ENCODE results near the gene ISM2.
A peak's percentile ranks its signal among the peaks of the same experiment; 100 is the strongest.
"Not testable (repeated sequence)": the region's sequence is repeated elsewhere in the genome, so short reads cannot be mapped to it uniquely, and the experiment has no call there.

Gene ISM2

DNA sequence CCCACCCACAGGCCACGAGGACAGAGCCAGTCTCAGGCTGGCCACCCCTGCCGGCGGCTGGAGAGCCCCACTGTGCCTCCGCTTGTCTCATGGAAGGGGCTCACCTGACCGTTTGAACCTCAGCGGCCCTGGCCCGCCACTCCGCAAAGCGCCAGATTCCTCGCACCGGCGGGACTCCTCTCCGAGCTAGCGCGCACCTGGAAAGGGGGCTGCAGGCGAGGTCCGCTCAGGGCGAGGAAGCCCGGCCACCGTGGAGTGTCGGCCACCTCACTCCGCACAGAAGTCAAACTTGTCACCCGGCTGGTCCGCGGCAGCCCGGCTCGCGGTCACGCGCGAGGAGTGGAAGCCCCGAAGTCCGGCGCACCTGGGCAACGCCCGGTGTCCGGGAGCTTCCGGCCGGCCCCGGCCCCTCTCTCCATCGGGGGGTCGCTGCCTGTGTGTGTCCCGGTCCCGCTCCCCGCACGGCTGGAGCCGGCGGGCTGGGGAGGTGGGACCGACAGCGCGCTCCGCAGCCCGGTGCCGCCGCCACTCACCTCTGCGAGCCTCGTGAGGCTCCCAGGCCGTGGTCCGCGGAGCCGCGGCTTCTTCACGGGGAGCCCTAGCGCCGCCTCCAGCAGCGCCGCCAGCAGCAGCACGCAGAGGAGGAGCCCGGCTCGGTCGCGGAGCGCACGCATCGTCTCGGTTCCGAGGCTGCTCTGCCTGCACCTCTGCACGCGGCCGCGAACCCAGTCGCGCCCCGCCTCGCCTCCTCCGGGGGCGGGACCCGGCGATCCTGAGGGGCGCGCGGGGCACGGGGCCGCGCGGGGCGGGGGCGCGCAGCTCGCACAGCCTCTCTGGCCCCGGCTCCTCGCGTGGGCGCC is at the start of gene ISM2:
Gene ISM2, minus strand, starts transcription at position 697 of the 860 bp plus-strand sequence. Its CDS starts 23 bp downstream, at position 674.
- peak; percentile 32 for DNase-seq (ENCODE audit: low read depth)

DNA sequence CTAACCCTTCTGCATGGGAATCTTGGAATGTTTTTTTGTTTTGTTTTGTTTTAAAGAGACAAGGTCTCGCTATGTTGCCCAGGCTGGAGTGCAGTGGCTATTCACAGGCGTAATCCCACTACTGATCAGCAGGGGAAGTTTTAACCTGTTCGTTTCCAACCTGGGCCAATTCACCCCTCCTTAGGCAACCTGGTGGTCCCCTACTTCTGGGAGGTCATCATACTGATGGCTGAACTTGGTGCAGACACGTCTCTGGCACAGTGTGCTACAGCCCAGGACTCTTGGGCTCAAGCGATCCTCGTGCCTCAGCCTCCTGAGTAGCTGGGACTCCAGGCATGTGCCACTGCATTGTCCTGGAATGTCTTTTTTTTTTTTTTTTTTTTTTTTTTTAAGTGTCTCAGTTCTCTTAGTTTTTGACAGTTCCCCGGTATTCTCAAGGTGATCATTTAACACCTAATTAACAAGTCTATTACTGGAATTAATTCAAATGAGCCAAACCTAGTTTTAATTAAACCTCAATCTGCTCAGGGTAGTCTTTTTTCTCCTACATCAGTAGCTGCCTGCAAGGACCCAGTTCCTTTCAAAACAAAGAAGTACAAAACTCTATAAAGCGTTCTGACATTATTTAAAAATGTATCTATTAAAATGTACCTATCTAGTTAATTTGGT is 49.0 kb upstream of the ISM2 start:
- no peak for DNase-seq (ENCODE audit: low read depth)

DNA sequence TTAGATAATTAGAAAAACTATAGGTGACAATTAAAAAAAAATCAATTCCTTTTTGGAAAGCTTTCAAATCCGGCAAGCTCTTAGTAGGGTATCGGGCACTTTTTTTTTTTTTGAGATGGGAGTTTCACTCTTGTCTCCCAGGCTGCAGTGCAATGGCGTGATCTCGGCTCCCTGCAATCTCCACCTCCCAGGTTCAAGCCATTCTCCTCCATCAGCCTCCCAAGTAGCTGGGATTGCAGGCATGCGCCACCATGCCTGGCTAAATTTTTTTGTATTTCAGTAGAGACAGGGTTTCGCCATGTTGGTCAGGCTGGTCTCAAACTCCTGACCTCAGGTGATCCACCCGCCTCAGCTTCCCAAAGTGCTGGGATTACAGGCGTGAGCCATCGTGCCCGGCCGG is 46.6 kb upstream of the ISM2 start:
- not testable (repeated sequence) for DNase-seq (ENCODE audit: low read depth)

DNA sequence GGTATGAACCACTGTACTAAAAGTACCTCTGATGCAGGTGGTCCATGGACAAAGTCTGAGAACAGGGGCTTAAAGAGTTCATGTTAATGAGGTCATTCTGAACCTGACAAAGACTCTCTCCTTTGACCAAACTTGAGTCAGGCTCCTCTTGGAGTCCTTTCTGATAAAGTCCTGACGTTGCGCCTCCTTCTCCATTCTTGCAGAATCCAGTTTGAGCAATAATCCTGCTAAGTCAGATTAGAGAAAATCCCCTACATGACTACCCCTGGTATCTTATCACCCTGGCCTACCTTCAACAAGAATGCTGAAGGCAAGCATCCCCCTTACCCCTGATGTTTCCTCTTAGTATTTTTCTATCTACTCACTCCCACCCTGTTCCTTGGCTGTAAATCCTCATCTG is 46.0 kb upstream of the ISM2 start:
- DNase-seq (ENCODE audit: low read depth): peak; percentile 80

DNA sequence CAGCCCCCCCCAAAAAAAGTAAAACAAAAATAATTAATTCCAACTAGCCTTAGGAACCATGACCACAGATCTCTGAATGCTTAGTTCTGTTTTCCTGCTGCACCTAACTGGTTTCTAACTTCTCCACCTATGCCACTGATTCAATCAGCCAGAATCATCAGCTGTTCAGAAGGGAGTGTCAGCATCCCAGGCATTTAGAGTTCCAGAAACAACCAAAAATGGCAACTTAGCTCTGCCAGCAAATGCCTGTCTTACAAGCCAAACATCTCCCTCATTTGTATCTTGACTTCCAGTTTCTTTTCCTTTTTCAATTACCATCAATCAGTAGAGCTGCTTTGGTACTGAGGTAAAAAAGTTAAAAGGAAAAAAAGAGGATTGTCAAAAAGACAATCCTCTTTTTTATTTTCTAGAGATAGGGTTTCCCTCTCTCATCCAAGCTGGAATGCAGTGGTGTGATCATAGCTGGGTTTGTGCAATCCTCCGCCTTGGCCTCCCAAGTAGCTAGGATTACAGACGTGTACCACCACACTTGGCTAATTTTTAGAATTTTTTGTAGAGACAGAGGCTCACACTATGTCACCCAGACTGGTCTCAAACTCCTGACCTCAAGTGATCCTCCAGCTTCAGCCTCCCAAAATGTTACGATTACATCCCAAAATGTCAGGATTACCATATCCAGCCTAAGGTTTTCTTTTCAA is 45.2 kb upstream of the ISM2 start:
- DNase-seq (ENCODE audit: low read depth): peak; percentile 83

DNA sequence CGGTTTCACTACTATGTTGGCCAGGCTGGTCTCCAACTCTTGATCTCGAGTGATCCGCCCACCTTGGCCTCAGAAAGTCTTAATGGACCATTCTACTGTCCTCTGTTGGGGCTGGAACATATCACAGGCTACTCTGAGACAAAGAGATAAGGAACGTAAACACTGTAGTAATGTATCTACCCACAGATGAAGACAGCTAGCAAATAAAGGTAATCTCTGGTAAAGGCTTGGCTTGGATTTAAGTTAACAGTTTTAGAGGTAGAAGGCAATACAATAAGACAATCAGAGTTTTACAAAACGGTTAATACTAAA is 44.6 kb upstream of the ISM2 start:
- peak; percentile 53 for DNase-seq (ENCODE audit: low read depth)

DNA sequence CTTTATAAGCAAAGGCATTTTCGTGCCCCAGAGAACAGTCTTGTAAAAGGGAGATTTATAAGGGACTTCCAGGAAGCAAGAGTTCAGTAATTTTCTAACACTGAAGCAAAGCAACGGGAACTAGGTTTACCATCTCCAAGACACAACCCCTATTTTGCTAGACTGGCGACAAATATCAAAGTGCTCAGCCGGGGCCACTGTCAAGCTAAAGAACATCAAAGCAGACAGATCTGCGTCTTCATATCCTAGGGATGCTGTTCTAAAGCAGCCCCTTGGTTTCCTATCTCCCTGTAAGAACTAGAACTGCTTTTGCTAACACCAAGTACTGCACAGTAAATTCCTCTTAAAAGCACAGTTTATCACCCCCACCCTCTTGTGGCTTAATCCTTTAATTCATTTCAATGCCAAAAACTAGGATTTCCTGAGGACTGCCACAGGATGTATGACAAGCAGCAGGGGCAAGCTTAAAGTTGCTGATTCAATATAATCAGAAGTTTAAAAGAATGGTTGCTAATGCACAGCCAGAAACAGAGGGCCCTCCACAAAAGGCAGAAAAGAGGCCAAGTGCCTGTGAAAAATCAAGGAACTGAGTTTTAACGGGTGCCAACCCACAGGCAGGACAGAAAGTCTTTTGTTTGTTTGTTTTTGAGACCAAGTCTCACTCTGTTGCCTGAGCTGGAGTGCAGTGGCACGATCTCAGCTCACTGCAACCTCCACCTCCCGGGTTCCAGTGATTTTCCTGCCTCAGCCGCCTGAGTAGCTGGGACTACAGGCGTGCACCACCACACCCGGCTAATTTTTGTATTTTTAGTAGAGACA is 44.0 kb upstream of the ISM2 start:
- DNase-seq (ENCODE audit: low read depth): peak; percentile 47

DNA sequence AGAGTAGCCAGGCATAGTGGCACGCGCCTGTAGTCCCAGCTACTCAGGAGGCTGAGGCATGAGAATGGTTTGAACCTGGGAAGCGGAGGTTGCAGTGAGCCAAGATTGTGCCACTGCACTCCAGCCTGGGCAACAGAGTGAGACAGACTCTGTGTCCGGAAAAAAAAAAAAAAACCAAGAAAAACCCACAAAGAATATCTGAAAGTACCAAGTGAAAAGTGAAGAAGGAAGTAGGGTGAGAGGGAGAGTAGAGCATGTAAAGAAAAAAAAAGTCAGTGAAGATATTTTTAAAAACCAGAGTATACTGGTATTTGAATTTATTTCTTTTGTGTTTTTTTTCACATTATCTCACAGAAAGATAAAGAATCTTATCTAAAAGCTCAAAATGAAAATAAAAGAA is 43.3 kb upstream of the ISM2 start:
- DNase-seq (ENCODE audit: low read depth): no peak

DNA sequence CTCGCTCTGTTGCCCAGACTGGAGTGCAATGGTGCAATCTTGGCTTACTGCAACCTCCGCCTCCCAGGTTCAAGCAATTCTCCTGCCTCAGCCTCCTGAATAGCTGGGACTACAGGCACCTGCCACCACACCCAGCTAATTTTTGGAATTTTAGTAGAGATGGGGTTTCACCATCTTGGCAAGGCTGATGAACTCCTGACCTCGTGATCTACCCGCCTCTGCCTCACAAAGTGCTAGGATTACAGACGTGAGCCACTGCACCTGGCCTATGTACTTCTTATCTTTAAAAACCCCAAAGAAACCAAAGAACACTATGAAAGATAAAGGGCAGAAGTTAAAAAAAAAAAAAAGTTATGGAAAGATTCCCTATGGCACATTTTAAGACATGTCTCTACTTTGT is 38.3 kb upstream of the ISM2 start:
- DNase-seq (ENCODE audit: low read depth): not testable (repeated sequence)

DNA sequence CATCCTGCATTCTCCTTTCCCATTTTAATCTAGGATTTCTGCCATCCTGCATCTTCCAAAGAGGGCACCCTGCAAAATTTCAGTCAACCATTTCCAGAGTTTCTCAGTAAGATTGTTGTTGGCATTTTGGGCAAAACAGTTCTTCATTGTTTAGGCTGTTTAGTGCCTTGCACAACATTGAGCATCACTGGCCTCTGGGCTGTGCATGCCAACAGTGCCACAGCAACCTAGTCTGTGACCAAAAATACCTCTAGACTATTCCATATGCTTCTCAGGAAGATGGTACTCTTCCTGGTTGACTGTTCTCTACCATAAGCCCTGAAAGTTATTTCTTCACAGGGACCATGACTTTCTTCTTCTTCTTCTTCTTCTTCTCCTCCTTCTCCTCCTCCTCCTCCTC is 32.5 kb upstream of the ISM2 start:
- no peak for DNase-seq (ENCODE audit: low read depth)

DNA sequence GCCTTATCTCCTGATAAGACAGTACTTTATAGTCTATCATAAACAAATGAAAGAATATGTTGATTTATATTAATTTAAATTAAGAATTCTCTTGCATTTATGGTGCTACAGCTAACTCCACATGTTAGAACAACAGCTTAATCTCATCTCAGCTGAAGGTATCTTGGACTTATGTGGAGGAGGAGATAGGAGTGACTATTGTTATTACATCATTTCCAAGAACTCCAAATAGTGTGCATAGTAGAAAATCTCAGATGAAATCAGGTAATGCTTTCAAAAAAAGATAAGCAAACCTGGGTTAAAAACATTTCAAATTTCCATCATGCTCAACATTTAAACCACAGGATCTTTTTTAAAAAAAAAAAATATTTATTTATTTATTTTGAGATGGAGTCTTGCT is 31.3 kb upstream of the ISM2 start:
- DNase-seq (ENCODE audit: low read depth): peak; percentile 64

DNA sequence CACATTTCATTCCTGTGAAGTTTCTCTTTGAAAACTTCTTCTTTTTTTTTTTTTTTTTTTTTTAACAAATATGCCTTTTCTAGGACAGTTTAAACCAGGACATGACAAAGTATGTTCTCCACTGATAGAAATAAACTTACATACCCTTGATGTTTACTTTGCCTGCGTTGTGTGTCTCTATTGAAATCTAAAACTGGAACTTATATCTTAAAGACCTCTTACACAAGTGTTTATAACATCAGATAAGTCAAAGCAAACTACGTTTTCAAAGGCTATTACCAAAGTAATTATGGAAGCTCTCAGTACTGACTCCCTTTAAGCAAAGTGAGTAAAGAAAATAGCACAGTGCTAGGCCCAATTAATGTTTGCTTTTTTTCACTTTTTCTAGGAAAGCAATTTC is 30.6 kb upstream of the ISM2 start:
- peak; percentile 56 for DNase-seq (ENCODE audit: low read depth)

DNA sequence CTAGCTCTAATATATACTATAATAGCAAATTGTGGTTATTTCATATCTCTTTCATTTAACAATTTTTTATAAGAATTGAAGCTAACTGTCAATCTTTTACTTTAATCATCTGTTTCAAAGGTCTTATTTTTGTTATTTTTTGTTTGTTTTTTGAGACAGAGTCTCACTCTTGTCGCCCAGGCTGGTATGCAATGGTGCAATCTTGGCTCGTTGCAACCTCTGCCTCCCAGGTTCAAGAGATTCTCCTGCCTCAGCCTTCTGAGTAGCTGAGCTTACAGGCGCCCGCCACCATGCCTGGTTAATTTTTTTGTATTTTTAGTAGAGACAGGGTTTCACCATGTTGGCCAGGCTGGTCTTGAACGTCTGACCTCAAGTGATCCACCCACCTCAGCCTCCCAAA is 30.1 kb upstream of the ISM2 start:
- not testable (repeated sequence) for DNase-seq (ENCODE audit: low read depth)

DNA sequence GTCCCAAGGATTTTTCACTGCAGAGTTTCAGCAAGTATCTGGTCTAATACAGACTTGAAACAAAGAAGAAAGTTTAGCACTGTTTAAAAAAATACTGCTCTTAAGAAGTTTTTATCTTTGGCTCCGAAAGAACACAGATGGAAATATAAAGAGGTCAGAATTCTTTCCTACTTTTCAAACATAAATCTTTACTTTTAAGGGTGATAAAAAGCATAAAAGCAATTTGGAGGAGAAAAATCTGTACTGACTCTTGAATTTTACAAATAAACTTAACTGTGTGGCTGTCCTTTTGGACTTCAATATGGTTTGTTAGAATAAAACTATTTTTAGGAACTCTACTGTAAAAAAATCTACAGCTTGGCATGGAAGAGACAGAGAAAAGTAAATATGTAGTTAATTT is 27.6 kb upstream of the ISM2 start:
- no peak for DNase-seq (ENCODE audit: low read depth)

DNA sequence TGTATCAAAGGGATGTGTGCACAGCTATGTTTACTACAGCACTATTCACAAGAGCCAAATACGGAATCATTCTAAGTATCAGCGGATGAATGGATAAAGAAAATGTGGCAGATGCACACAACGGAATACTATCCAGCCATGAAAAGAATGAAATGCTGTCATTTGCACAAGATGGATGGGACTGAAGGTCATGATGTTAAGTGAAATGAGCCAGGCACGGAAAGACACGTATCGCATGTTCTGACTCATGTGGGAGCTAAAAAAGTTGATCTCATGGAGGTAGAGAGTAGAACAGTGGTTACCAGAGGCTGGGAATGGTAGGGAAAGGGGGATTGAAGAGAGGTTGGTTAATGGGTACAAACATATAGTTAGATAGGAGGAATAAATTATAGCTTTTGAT is 25.9 kb upstream of the ISM2 start:
- DNase-seq (ENCODE audit: low read depth): peak; percentile 65

DNA sequence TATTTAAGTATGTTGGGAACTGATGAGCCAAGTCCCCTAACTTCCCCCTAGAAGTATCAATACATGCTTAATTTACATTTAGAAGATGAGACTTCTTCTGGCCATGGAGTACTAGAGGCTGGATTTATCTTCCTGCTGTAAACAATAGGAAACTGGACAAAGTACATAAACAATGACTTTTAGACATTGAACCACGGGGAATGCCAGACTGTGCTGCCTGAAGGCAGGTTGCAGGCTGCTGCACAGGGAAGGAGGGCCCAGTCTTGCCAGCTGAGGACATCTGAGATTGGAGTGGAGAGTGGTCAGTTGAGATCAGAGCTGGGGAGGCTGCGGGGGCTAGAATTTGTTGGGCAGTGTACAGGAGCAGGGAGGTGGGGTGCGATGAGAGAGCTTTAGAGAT is 24.5 kb upstream of the ISM2 start:
- DNase-seq (ENCODE audit: low read depth): no peak

DNA sequence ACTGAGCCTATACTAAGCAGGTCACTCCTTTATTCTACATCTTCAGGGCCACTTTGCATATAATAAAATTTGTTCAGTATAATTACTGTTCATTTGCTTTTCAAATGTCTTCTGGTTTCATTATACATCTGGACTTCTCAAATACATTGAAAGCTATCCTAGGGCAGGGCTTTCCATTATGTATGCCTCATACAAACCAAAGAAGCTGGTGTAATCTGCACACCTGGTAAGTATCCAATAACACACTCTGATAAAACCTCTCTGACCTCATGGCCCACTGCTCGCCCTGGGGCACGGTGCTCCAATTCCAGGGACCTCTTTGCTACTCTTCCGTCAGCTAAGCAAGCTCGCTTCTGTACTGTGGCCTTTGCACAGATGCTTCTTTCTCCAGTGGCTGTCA is 21.9 kb upstream of the ISM2 start:
- no peak for DNase-seq (ENCODE audit: low read depth)

DNA sequence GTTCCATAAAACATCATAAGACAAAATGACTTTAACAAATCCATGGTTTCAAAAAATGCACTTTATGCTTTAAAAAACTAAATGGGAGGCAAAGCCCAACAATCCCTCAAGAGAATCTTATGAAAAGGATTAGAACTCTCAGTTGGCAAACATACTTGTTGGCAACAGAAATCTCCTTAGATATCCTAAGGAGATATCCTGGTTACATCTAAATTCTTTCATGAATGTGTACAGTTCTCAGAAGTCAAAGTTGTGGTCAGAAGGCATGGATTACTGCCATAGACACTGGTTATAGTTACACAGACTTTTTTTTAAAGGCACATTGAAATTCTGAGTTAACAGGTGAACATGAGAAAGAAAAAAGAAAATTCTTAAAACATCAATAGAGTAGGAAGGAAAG is 17.5 kb upstream of the ISM2 start:
- DNase-seq (ENCODE audit: low read depth): peak; percentile 67

DNA sequence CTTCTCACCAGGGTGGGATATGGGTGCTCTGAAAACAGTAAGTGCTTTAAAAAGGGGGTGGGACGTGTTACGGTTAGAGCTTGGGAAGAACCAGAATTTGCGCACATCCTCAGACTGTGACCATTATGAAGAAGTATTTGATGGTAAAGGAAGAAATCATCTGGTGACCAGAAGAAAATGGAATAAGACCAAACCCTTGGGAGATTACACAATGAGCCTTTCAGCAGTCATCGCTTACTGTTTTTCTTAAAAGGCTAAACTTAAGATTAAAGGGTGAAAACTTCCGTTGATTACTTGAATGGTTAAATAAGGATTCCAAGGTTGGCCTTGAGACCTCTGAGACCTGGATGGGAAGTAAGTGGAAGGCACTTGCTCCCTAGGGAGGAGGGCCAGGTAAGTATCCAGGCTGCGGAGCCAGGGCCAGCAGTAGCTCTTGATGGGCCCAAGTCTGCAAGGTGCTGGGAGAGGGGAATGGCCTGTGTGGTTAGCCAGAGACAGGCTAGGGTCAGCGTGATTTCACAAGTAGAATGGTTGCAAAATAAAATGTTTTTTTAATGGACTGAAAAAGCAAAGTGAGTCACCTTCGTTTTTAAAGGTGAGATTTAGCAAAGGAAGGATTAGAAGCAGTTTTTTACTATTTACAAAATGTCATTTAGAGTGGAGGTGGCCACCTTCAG is 13.0 kb upstream of the ISM2 start:
- peak; percentile 83 for DNase-seq (ENCODE audit: low read depth)

DNA sequence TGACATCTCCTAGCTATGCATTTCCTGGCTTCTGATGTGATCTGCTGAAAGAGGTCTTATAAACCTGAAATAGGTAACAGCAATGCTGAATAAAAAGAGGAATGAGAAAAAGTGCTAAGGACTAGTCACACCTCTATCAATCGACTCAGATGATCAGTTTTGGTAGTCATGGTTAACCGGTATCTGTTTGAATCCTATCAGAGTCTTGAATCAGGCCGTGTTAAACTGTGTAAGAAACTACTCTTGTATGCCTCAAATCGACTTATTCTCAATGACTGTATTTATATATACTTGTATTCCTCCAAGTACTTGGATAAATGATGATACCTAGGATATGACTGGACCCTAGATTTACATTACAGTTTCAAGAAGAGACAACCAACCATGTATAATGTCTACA is 10.8 kb upstream of the ISM2 start:
- DNase-seq (ENCODE audit: low read depth): no peak

DNA sequence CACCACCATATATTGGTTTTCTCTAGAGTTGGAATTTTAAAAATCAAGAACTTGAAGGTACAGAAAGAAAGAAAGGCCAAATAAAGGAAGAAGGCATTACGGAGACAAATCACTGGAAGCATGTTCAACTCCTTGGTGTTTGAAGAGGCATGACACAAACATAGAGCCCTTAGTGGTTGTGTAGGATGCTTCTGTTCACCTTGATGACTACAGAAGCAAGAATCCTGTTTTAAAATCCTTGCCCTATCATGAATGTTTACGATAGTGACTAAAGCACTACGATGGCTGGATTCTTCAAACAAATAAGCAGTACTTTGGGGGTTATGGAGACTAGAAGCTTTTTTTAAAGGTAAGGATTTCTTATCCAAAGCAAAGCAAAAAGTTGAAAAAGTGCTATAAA is 10.3 kb upstream of the ISM2 start:
- DNase-seq (ENCODE audit: low read depth): peak; percentile 23

DNA sequence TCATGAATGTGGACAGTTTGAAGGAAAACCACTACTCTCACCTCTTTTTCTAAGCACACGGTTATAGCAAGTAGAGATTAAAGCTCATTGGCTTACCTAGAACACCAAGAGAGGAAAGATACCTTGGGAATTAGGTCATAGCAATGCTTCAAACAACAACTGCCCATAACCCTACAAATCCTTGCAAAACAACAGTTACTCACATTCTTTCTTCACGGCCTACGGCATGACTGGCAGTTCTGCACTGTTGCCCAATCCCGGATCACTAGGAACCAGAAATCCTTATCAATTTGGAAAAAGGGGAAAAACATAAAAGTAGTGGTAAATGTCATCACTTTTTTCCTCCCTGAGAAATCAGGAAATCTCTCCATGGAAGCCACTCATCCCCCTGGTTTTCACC is 9.6 kb upstream of the ISM2 start:
- DNase-seq (ENCODE audit: low read depth): peak; percentile 98
